CD4-positive, alpha-beta T cell treated with Interleukin-12 subunit alpha and Interleukin-12 subunit beta, for 1 hour (primary cell): ENCODE results near the gene COL18A1.
"Not testable (repeated sequence)": the region's sequence is repeated elsewhere in the genome, so short reads cannot be mapped to it uniquely, and the experiment has no call there.

Experiments
- DNase-seq: peaks from one replicate; pipeline ENCODE4 v3.0.0-alpha.2; 2020

COL18A1 gene

DNA sequence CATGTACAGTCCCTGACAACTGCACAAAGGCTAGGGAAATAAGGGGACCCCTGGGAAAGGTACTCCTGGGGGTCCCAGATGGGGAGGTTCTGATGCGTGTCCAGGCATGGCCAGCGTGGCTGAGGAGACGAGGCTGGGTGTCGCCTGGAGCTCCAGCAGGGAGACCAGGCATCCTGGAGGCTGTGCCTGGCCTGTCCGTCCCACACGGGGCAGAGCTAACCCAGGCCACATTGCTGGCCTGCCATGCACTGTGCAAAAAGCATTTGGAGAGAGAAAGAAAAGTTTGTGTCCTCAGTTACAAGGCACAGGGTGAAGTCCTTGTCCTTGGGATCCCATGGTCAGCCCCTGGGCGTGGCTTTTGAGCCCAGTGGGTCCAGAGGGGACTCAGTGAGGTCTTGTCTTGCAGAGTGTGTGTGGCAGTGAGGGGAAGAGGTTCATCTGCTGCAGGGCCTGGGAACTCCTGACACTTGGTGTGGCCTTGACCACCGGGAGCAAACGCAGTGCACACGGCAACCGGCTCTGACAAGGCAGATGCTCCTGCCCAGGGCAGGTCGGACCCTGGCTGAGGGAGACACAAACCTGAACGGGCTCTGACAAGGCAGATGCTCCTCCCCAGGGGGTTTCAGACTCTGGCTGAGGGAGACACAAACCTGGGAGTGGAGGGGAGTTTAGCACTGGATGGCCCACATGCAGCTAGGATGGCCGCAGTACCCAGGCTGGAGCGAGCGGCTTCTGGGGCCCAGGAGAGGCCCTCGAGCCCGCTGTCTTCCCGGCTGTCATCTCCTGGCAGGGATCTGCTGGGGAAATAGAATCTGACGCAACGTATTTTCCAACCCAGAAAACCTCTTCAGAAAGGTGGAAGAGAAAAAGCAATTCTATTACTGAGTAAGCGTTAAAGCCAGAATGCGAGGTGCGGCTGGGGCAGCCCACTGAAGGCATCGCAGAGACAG lies 37.3 kb upstream of the COL18A1 start:
- no peak for DNase-seq

GRCh38 chr21:45369018-45369417 lies 35.9 kb upstream of the COL18A1 start:
- not testable (repeated sequence) for DNase-seq

DNA sequence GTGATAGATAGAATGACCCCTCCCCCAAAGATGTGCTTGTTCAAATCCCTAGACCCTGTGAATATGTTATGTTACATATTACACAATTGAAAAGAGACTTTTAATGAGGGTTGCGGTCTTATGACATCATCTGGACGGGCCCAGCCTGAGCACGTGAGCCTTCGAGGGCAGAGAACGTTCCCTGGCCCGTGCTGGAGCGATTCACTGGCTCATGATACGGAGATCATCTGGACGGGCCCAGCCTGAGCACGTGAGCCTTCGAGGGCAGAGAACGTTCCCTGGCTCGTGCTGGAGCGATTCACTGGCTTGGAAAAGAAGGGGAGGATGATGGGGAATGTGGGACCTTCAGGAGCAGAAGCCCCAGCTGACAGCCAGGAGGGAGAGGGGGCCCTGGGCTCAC lies 34.4 kb upstream of the COL18A1 start:
- no peak for DNase-seq

GRCh38 chr21:45371081-45371480 lies 33.9 kb upstream of the COL18A1 start:
- no peak for DNase-seq

DNA sequence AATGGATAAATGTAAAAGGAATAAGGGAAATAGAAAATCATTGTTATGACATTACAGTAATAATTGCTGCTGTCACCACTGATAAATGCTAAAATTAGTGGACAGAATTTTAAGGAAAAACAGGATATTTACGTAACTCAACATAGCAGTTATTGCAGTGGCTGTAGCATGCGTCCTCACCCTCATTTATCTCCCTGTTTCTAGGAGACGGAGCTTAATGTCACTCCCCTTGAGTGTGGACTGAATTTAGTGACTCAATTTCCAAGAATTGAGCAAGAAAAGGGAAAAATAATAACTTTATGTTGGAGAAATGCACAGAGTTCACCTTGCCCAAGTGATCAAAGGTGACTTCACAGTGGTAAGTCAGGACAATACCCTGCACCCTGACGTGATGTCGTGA lies 33.3 kb upstream of the COL18A1 start:
- DNase-seq, result no peak

DNA sequence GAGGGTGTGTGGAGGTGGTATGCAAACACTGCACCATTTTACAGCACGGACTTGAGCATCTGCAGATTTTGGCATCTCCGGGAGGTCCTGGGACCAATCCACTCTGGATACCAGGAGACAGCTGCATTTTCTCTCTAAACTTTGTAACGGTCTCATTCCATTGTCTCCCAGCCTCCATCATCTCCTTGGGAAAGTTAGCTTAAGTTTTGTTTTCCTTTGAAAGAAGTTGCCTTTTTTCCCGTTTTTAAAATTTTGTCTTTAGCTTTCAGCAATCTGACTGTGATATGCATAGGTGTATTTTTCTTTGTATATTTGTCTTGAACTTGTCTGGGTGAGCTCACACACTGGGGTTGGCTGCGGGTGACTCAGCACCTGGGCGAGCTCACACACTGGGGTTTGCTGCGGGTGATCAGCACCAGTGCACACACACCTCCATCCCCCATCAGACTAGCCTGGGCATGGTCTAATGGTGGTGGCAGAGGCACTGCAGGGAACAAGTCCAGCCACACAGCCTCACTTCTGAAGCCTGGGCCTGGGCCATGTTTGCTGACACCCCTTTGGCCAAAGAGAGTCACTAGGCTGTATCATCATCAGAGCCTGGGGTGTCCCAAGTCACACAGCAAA lies 32.1 kb upstream of the COL18A1 start:
- no peak for DNase-seq

DNA sequence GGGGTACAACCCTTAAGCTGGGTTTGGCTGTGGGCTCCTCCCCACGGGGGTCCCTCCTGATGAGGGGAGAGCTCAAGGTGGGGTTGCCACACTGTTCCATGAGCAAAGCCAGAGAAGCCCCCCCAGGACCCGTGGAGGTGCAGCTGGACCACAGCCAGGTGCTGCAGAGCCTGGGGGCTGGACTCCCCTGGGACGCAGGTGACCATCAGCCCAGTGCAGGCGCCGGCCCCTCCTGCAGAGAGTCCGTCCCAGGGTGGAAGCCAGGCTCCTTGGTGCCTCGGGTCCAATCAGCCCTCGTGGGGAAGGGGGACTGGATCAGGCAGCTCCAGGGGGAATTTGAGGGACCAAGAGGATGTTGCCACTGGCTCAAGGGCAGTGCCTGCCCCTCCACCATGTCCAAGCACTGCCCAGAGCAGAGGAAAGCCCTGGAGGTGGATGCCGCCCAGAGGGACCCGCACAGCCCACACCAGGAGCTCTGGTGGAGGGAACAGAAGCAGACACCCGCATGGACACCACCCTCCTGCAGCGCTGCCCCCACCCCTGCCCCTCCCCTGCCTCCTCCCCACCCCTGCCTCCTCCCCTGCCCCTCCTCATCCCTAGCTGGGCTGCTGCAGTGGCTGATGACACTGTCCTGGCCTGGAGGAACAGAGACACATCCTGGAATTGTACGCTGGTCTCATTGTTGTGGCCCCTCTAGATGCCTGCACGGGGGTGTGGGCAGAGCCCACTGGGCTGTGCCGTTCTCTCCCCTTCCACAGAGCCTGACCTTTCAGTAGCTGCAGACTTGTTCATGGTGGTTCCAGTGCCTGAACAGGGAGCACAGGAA lies 30.8 kb upstream of the COL18A1 start:
- DNase-seq, result no peak

DNA sequence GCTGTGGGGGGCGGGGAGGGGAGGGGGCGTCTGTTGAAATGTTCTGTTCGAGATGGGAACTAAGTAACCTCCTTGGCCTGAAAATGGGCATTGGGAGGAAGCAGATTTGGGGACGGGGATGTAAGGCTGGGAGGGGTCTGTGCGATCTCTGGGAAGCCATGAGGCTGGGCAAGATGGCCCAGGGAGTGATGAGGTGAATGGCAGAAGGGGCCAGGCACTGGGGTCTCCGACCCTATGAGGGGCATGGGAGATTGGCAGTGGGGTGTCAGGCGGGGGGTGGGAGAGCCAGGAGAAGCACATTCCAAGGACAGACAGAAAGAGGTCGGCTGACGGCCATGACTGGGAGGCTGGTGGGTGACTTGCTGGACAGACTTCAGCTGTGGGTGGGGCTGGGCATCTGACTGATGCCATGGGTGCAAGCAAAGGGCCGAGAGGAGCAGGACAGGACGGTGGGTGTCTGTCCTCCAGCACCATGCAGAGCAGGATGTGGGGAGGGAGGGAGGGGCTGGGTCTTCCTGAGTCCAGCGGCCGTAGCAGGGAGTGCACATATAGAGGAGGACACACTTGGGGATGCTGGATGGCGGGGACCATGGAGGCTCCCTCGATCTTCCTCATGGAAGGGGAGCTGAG lies 30.0 kb upstream of the COL18A1 start:
- DNase-seq, result no peak

DNA sequence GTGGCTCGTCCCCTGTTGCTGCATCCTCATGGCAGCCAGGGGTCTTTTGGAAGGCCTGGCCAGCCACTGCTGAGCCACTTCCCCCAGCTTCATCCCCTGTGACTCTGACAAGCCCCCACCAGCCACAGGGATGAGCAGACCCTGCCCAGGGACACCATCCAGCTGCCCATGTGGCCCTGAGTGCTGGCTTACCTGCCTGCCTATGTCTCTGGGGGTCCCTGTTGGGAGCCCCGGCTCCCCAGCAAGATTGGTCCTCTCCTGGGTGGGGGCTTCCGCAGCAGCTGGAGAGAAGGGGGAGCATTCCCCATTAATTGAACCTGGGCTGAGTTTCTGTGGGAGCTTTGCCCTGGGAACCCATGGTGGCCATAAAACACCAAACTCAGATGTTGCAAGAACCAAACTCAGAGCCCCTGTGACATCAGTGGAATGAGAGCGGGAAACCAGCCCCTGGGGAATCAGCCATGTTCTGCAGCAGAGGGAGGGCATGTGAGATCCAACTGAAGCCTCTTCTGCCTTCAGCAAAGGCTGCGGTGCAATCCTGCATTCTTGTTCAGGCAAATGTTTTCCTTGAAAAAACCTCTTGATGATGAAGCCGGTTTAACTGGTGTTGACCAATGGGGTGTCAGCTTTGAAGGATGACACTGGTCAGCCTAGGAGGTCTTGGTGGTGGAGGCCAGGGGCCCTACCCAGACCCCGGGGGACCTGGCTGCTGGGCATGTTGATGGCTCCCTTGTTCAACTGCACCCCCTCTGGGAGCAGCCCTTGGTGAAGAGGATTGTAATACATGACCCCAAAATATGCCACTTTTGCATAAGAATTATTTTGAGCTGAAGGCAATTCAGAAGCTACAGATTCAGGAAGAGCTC lies 28.3 kb upstream of the COL18A1 start:
- no peak for DNase-seq

DNA sequence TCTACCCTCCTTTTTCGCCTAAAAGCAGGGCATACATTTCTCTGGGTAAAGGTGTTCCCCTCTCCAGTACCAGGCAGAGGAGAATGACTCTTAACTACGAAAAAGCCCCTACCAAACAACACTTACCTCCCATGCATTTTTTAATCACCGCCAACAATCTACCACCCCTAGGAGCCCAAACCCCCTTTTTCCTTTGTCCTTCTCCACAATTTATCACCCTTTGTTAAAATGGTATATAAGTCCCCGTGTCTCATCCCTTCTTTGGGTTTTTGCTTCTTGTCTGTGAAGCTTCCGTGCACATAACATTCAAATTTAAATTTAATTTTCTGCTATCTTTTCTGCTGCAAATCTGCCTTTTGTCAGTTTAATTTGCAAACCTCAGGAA lies 27.6 kb upstream of the COL18A1 start:
- DNase-seq, result no peak

DNA sequence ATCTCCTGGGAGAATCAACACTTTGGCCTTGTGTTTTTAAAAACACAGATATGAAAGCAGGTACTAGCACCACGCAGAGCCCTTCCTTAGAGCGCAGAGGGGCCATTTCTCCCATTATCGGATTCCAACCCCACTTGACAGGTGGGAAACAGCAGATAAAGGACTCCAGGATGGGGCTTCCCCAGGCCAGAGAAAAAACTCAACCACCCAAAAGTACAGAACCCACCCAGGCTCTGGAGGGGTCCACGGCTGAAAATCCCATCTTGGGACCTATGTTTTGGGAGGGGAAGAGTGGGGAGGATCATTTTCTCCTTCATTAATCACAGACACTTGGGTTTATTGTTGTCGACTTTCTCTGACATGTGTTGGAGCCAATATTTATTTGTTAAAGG lies 27.1 kb upstream of the COL18A1 start:
- DNase-seq, result no peak

- DNase-seq, result no peak
These were observed 26.6 kb upstream of the COL18A1 start for GRCh38 chr21:45378258-45378966.

DNA sequence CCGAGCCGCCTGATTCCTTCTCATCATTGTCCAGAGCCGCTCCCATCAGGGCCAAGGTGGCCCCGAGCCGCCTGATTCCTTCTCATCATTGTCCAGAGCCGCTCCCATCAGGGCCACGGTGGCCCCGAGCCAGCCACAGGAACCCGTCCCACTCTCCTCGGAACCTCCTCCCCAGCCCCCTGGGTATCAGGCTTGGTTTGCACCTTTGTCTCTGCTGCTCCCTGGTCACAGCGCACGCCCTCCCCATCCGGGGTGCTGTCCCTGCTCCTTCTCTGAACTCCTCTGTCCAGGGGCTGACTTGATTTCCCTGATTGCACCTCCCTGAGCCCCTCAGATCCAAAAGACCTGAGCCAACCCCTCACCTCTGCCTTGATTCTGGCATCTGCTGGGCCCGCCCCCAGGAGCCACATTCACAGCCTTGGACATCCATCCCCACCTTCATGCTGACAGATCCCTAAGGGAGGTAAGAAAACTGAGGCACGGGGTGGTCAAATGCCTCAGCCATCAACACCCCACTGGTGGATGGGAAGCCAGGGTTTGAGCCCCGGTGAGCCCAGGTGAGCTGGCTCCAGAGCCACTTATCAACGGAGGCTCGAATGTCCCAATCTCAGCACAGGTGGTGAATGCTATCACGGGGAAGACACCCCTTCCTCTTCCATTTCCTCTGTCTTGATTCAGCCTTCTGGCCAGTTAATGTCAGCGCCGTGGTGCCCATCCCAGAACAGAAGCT lies 25.6 kb upstream of the COL18A1 start:
- no peak for DNase-seq

- DNase-seq, result no peak
These were observed 25.0 kb upstream of the COL18A1 start for GRCh38 chr21:45379901-45380330.

- no peak for DNase-seq
These were observed 24.4 kb upstream of the COL18A1 start for GRCh38 chr21:45380566-45380965.

DNA sequence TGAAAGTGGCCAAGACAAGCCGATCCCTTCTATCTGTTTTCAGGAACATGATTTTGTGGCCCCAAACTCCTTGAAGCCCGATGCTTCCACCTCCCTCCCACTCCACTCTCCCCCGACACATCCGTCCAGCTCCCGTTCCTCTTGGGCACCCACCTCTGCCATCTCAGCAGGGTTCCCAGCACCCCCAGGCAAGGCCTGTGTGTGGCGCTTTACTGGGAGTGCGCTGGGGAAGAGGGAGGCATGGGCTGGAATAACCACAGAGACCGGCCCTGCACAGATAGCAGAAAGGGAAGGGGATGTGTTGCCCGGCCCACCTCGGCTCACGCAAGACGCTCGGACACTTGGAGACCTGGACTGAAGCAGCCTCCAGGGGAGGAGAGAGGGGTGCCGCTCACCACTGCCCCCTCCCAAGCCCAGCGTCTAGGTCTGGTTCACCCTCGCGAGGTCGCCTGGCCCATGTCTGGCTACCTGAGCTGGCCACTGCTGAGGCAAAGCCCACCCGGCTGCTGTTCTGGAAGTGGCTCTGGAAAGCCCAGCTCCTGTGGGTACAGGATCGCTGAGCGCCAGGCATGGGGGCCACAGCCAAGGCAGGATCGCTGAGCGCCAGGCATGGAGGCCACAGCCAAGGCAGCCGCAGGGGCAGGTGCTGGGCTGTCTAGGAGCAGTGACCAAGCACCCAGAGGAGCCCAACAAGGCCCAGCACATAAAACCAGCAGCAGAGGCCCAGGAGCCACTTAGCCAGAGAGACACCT lies 23.8 kb upstream of the COL18A1 start:
- no peak for DNase-seq

- no peak for DNase-seq
These were observed 22.9 kb upstream of the COL18A1 start for GRCh38 chr21:45381865-45382696.

- no peak for DNase-seq
These were observed 22.3 kb upstream of the COL18A1 start for GRCh38 chr21:45382697-45382997.

DNA sequence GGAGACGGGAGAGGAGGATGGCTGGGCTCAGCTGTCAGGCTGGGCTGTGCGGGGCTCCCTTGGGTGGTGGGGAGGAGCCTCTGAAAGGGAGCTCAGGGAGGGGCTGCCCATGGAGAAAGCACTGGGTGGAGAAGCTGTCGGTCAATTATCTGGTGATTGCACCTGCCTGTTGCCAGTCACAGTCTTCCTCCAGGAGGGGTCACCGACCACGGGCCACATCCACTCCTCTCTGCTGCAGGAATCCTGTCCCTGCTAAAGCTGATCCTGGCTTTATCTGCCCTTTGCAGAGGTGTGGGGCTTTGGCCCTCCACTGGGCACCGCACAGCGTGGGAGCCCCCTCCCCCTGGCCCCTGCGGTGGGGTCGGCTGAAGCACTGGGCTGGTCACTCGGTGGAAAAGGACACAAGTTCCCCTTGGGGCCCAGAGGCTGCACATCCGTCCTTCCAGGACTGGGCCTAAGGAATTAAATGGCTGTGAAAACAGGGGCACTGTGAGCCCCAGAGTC lies 21.8 kb upstream of the COL18A1 start:
- no peak for DNase-seq
